Body of pancreas (tissue), 4 donors: ENCODE measurements around the gene KRT81. TPM values are rescaled to one million over a fixed set of nuclear protein-coding genes. Genes with fewer than 3 reads are reported as not detected.

Source experiments
- ATAC-seq: fragments of 150-250 bp; one replicate; pipeline ENCODE4 v1.9.1; 2016
- DNase-seq, 4 donors: peaks; one replicate each; pipeline ENCODE4 v3.0.0-alpha.2; 2019
- H3K27ac ChIP-seq, 4 donors: fragments of 200-600 bp; sonication (generic); 1 replicate in 3 of 4; 2 replicates in 1 of 4; pipeline versions ENCODE4 v1.5.1 to v1.6.1; 2016 to 2019; ENCODE audit warnings: mild to moderate bottlenecking in 1 of 4, mixed read lengths in 1 of 4, moderate library complexity in 1 of 4
- H3K27me3 ChIP-seq, 2 donors: fragments of 200-600 bp; sonication (generic); one replicate each; pipeline ENCODE4 v1.6.0; 2016; ENCODE audit warnings: mild to moderate bottlenecking in 1 of 2
- H3K36me3 ChIP-seq, 2 donors: fragments of 200-600 bp; sonication (generic); replicated peaks in 1 of 2; 2 replicates each; pipeline ENCODE4 v1.5.1; 2016; ENCODE audit warnings: low read depth in 2 of 2; ENCODE audit not compliant: insufficient read depth in 1 of 2
- H3K4me1 ChIP-seq: fragments of 200-600 bp; sonication (generic); one replicate; pipeline ENCODE4 v1.6.0; 2016
- H3K4me3 ChIP-seq, 2 donors: fragments of 200-600 bp; sonication (generic); 1 replicate in 1 of 2; 2 replicates in 1 of 2; pipeline ENCODE4 v1.5.1; 2016 to 2019
- H3K9me3 ChIP-seq, 3 donors: fragments of 200-600 bp; sonication (generic); 1 replicate in 2 of 3; 2 replicates in 1 of 3; pipeline ENCODE4 v1.5.1; 2016
- CTCF ChIP-seq, 7 experiments: fragments of 450-650 bp in 4 of 7; fragments of 200-600 bp in 3 of 7; sonication (generic) in 3 of 7; IDR thresholded peaks; one replicate each; pipeline ENCODE4 v1.5.1; 2016 to 2019; ENCODE audit warnings: antibody characterized with exemption in 7 of 7
- POLR2A ChIP-seq, 3 donors: fragments of 450-650 bp; IDR thresholded peaks; one replicate each; pipeline ENCODE4 v1.6.1; 2016; ENCODE audit warnings: antibody characterized with exemption in 3 of 3, mild to moderate bottlenecking in 2 of 3
- WGBS, 2 donors: methylation state at CpG; one replicate each; pipeline ENCODE4 v1.1.5; 2017; 5-methylcytosine and 5-hydroxymethylcytosine counted together
- intact Hi-C: fragments of 100-400 bp; cut with DNase I; formaldehyde crosslinking; loops from one replicate; pipeline ENCODE4 v1.15.1; 2023
- total RNA-seq, 2 donors: library from RNA; depleted of rRNA; stranded (reverse); fragments of >200 nt; gene quantifications; one replicate each; pipeline ENCODE4 v1.1.0, GENCODE V29; 2016

The KRT81 gene
- total RNA-seq, 2 donors from 2014 or later, result not detected

DNA sequence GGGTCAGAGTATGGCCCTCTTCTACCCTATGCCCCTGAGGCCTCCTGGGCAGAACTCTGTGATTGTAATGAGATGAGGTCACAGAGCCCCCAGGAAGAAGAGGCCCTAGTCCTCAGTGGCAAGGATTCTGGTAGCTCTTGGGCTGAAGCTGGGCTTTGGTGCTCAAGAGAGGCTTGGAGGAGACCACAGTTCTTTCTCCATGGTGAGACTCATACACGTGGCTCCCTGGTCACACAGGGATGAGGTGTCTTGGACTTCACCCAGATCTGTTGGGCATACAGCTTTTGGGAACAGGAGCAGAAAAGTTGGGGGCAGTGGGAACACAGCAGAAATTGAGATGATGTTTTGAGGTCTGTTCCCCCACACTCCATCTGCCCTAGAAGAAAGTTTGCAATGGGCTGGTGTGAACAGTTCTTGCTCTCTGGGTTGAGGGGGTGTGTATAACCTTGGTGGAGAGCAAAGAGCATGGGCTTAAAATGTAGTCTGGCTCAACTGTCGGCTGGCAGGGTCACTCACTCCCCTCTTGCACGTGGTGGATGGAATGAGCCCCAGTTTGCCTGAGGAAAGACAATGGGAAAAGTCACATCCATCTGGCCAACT lies 16.7 kb downstream of the KRT81 start, which contains the start of gene KRT86:
TSS of gene KRT86 (plus strand) at position 125 of the 600 bp plus-strand sequence. CDS start 27,272 bp downstream, outside the sequence.
- H3K36me3 ChIP-seq, result no peaks in the 10 kb centered on the region
- 69 to 83% methylated on average over 3 of the region's 3 CpGs for WGBS, 2 donors
- ATAC-seq, result no peak
- intact Hi-C loops, result no loop called here
- H3K27me3 ChIP-seq, result no peaks in the 10 kb centered on the region
- no peak for TF ChIP-seq POLR2A (IDR thresholded peaks at IDR 0.05)
- TF ChIP-seq CTCF (IDR thresholded peaks at IDR 0.05), result no peak
- no peak within 1 kb of the TSS for H3K27ac ChIP-seq
- peaks cover 30% of the 10 kb centered on the region for H3K4me1 ChIP-seq
- DNase-seq, result no peak
- H3K9me3 ChIP-seq, result no peaks in the 10 kb centered on the region
- H3K4me3 ChIP-seq, result no peak within 1 kb of the TSS

- Histone ChIP-seq H3K36me3 (no peaks in the 10 kb centered on the region), H3K4me3 (no peak overlapping the region), H3K27me3 (no peaks in the 10 kb centered on the region), H3K27ac (no peak overlapping the region), H3K9me3 (no peaks in the 10 kb centered on the region), H3K4me1 (peaks cover 6% of the 10 kb centered on the region)
- no peak for ATAC-seq
- WGBS, 2 donors, result 87 to 93% methylated on average over 1 of the region's 1 CpG
- intact Hi-C loops, result no loop called here
- no peak for TF ChIP-seq CTCF (IDR thresholded peaks at IDR 0.05)
- no peak for TF ChIP-seq POLR2A (IDR thresholded peaks at IDR 0.05)
- DNase-seq, result no peak
These were observed 20.2 kb downstream of the KRT81 start for GRCh38 chr12:52271158-52271557.

GRCh38 chr12:52270541-52271070 lies 20.7 kb downstream of the KRT81 start:
- intact Hi-C loops, result no loop called here
- no peak for ATAC-seq

GRCh38 chr12:52268212-52268611 lies 23.1 kb downstream of the KRT81 start:
- Histone ChIP-seq H3K4me1 (peaks cover 12% of the 10 kb centered on the region), H3K27me3 (no peaks in the 10 kb centered on the region), H3K36me3 (no peaks in the 10 kb centered on the region), H3K27ac (no peak overlapping the region), H3K9me3 (no peaks in the 10 kb centered on the region), H3K4me3 (no peak overlapping the region)
- intact Hi-C loops, result no loop called here
- WGBS, 2 donors, result 73 to 77% methylated on average over 2 of the region's 2 CpGs
- ATAC-seq (no peak), DNase-seq (no peak)
- TF ChIP-seq CTCF (IDR thresholded peaks at IDR 0.05) (no peak), POLR2A (IDR thresholded peaks at IDR 0.05) (no peak)

More at GRCh38 chr12:52270541-52271070, 20.7 kb downstream of the KRT81 start:
- Histone ChIP-seq H3K4me1 (peaks cover 6% of the 10 kb centered on the region), H3K36me3 (no peaks in the 10 kb centered on the region), H3K4me3 (no peak overlapping the region), H3K9me3 (no peaks in the 10 kb centered on the region), H3K27me3 (no peaks in the 10 kb centered on the region), H3K27ac (no peak overlapping the region)
- peak in 1 of 4 donors; percentile 9 for DNase-seq
- TF ChIP-seq POLR2A (IDR thresholded peaks at IDR 0.05) (no peak), CTCF (IDR thresholded peaks at IDR 0.05) (no peak)
- 82 to 86% methylated on average over 3 to 5 of the region's 6 CpGs for WGBS, 2 donors

- Histone ChIP-seq H3K4me1 (peaks cover 17% of the 10 kb centered on the region), H3K27me3 (no peaks in the 10 kb centered on the region), H3K36me3 (no peaks in the 10 kb centered on the region), H3K4me3 (no peak overlapping the region), H3K27ac (no peak overlapping the region), H3K9me3 (no peaks in the 10 kb centered on the region)
- DNase-seq (no peak), ATAC-seq (no peak)
- TF ChIP-seq CTCF (IDR thresholded peaks at IDR 0.05) (no peak), POLR2A (IDR thresholded peaks at IDR 0.05) (no peak)
- intact Hi-C loops, result no loop called here
- WGBS, 2 donors, result 92 to 95% methylated on average over 3 of the region's 3 CpGs
These were observed 23.6 kb downstream of the KRT81 start for GRCh38 chr12:52267699-52268098.
